GM12801 (cell line): ENCODE data around the gene RGS6.

Experiments used
- TF ChIP-seq, protein P1 (sequence below): IDR thresholded peaks from one replicate; pipeline ENCODE4 v1.5.1; 2011; ENCODE audit warnings: control low read depth; ENCODE audit not compliant: insufficient read length; ENCODE audit errors: extremely low read depth

RGS6 gene

DNA sequence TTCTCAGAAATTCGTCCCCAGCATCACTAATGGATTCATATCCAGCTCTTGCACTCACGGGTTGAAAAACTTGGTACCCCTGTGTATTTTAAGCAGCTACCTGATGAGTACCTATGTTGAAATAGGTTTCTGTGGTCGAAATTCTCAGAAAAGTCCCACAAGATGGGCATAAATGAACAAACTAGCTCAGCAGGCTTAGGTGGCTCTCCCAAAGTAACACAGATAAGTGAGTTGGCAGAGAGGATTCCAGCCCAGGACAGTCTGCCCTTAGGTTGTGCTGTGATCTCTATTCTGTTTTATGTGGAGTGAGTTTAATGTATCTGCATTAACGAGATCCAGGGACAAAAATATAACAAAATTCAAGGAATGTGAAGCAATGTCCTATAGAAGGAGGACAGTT, 92.3 kb downstream of the RGS6 start:
- TF ChIP-seq, protein P1, sequence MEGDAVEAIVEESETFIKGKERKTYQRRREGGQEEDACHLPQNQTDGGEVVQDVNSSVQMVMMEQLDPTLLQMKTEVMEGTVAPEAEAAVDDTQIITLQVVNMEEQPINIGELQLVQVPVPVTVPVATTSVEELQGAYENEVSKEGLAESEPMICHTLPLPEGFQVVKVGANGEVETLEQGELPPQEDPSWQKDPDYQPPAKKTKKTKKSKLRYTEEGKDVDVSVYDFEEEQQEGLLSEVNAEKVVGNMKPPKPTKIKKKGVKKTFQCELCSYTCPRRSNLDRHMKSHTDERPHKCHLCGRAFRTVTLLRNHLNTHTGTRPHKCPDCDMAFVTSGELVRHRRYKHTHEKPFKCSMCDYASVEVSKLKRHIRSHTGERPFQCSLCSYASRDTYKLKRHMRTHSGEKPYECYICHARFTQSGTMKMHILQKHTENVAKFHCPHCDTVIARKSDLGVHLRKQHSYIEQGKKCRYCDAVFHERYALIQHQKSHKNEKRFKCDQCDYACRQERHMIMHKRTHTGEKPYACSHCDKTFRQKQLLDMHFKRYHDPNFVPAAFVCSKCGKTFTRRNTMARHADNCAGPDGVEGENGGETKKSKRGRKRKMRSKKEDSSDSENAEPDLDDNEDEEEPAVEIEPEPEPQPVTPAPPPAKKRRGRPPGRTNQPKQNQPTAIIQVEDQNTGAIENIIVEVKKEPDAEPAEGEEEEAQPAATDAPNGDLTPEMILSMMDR = no peak

DNA sequence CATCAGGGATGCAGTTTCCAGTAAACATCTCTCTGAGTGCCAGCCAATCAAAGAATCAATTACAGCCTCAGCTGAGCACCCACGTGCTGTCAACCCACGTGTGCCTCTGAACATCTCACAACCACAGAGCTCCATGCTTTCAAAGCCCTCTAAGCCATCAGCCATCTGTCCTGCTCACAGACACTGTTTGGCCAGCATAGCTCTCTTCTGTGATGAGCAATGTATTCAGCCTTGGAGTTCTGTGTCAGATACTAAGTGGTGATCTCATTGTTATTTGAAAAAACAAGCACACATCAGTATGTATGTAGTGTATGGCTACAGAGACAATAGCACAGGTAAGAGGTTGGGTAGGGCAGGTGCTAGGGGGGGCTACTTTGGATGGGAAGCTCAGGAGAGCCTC, 94.3 kb downstream of the RGS6 start:
- TF ChIP-seq, protein P1 = no peak

DNA sequence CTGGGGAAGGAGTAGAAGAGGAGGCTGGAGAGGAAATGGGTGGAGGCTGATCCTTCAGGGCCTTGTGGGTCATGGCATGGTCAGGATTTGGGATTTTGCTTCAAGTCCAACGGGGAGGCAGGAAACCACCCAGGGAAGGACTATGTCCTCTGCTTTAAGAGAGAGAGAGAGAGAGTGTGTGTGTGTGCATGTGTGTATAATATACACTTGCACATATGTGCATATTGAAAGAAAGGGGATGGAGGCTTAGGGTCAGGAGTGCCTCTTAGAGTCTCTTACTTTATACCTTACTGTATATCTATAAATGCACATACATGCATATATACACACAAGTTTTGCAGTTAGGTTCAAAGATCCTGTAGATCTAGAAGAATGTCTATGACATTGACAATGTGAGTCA, 94.8 kb downstream of the RGS6 start:
- TF ChIP-seq, protein P1 = no peak

DNA sequence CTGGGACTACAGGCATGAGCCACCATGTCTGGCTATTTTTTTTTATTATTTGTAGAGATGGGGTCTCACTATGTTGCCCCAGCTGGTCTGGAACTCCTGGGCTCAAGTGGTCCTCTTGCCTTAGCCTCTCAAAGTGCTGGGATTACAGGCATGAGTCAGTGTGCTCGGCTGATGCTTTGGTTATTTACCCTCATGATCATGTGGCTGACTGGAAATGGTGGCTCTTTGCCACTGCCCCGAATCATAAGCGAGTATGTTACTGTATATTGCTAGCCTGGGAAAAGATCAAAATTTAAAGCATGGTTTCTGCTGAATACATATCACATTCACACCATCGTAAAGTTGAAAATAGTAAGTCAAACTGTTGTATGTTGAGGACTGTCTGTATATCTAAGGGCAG, 101.1 kb downstream of the RGS6 start:
- TF ChIP-seq, protein P1 = no peak

DNA sequence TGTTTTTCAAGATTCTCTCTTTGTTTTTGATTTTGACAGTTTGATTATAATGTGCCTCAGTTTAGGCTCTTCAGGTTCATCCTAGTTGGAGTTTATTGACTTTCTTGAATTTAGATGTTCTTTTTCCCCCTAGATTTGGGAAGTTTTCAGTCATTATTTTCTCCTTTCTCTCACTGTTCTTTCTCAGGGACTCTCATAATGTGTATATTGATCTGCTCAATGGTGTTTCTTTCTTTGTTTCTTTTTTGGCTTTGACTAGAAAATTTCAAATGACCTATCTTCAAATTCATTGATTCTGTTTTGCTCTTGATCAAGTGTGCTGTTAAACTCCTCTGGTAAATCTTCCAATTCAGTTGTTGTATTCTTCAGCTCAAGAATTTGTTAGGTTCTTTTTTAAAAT, 108.3 kb downstream of the RGS6 start:
- TF ChIP-seq, protein P1 = no peak

DNA sequence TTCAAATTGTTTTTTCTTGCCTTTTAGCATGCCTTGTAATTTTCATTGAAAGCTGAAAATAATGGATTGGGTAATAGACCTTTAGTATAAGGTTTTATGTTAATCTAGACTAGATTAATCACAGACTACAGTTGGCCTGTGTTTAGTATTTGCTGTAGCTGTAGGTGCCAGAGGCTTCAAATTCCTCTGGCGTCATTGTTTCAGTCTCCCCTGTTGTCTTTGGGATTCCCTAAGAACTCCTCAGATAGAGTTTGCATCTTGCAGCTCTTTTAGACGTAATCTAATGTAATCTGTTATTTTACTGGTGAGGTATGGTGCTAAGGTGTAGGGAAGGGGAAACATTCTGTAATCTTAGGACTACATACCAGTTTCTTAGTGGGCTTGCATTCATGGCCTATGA, 113.0 kb downstream of the RGS6 start:
- TF ChIP-seq, protein P1 = no peak

DNA sequence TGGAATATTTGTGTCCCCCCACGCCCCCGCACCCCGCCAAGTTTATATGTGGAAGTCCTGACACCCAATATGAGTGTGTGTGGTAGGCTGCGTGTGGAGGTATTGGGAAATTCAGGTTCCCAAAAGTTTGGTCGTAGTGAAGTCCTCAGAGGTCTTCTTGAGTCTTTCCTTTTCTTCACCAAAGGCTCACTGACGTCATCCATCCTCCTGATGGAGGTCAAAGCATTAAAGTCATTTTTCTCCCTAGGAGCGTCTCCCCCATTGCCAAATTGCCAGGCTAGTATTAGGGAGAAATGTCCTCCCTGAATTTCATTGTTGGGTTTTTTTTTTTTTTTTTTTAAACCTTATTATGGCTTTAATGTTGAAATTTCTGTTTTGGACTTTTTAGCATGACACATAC, 113.7 kb downstream of the RGS6 start:
- TF ChIP-seq, protein P1 = no peak

DNA sequence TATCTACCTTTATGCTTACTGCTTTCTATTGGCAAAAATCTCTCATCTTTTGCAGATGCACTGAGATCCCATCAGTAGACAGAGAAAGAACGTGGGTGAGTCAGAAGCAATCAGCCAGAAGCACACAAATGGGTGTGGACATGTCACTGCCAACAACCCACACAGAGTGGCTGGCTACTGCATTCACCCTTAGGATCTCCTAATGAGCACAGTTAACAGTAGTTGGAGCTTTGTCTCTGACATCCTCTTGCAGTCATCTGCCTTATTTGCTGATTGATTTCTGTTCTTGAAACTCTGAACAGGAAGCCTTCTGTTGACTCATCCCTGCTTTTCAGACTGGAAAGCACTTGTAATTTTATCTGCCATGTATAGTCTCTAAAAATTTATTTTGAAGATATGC, 117.2 kb downstream of the RGS6 start:
- TF ChIP-seq, protein P1 = no peak
